Measurements from ENCODE around the gene MNAT1. TPM values are rescaled to one million over a fixed set of nuclear protein-coding genes. Genes with fewer than 3 reads are reported as not detected.

Gene MNAT1
- polyA plus RNA-seq, 3 donors, result 10.6 to 28.0 (median 27.5) TPM

DNA sequence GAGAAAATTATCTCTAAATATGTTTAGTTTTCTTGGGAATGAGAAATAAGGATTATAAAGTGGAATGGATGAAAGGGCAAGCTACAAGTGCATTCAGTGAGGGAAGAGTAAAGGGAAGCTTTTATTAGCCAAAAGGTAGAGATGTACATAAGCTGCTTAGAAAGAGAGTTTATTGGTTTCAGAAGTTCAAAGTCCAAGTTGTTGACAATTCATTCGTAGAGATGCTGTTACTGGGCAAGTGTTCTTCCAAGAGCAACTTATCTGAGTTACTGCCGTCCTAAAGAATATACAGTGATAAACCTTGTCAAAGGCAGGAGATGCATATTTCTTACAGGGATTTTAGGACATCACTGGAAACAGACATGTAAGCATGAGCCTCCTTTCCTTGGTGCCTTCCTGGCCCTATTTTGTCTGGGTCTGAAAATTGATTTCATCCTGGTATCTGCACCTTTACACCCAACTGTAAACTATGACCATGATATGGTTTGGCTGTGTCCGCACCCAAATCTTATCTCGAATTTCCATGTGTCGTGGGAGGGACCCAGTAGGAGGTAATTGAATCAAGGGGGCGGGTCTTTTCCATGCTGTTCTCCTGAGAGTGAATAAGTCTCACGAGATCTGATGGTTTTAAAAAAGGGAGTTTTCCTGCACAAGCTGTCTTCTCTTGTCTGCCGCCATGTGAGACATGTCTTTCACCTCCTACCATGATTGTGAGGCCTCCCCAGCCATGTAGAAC, 199.5 kb downstream of the MNAT1 start:
- 80 to 91% (median 88%) methylated on average over 8 of the region's 8 CpGs for whole genome bisulfite sequencing, 3 donors
- H3K27ac ChIP-seq (ENCODE audit: low read depth, low read length), result no peak overlapping the region

DNA sequence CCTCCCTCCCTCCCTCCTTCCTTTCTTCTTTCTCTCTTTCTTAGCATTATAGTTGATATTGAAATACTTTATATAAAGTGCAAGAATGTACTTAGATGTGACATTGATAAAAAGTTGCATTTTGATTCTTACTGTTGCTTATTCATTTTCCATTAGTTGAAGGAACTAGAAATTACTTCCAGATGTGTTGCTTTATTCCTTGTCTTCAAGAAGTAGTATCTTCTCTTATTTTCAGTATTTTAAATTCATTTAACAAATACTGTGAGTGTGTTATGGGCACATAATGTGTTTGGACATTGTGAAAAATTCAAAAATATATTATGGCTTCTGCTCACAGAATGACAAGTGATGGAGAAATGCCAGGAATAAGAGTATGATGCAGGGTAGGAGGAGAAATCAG, 200.8 kb downstream of the MNAT1 start:
- no peak overlapping the region for H3K27ac ChIP-seq (ENCODE audit: low read depth, low read length)

DNA sequence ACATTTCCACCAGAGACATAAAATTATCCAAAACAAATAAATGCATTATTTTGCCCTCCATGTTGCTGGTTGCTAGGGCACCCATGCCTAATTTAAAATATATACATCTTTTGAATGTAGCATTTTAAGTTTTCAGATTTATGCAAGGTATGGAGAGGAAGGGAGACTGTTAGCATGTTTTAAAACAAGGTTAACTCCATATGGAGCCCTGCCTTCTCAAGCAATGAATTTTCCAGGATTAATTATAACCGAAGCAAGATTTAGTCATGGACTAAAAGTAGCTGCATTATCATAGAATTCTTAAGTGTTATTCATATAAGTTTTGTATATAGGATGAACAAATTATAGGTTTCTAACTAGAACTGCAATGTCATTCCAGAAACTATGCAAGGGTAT, 209.1 kb downstream of the MNAT1 start:
- 98 to 100% (median 100%) methylated on average over 1 of the region's 1 CpG for WGBS, 3 donors
- H3K27ac ChIP-seq (ENCODE audit: low read depth, low read length), result no peak overlapping the region

DNA sequence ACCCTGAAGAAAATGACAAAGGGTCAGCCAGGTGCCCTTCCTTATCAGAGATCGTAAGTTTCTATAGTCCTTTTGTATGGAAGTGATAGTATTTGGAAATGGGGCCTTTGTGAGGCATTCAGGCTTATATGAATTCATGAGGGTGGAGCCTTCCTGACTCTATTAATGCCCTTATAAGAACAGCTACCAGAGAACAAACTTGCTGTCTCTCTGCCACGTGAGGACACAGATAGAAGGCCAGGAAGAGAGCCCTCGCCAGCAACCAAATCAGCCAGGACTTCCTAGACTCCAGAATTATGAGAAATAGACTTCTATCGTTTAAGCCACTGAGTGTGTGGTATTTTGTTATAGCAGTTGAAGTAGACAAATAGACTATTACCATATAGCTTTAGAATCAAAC, 209.6 kb downstream of the MNAT1 start:
- no peak overlapping the region for H3K27ac ChIP-seq (ENCODE audit: low read depth, low read length)
- WGBS, 3 donors, result 65 to 67% (median 66%) methylated on average over 4 of the region's 4 CpGs

DNA sequence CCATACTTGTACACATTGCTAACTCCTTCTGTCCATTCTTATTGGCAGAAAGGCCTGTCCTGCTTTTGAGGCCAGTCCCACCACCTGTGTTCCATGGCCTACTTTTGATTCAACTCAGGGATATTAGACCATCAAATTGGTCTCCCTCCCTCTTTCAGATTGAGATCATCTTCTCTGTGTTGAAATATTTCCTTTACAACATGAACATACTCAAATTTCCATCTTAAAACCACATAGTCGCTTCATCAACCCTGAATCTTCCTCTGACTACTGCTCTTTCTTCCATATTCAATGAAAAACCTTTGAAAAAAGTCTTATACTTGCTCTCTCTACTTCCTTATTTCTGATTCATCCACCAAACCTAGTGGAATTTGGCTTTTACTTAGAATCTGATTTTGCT, 211.4 kb downstream of the MNAT1 start:
- WGBS, 3 donors, result 56 to 90% (median 72%) methylated on average over 1 of the region's 1 CpG
- H3K27ac ChIP-seq (ENCODE audit: low read depth, low read length), result no peak overlapping the region

- no peak overlapping the region for H3K27ac ChIP-seq (ENCODE audit: low read depth, low read length)
- 88 to 96% (median 94%) methylated on average over 3 of the region's 3 CpGs for WGBS, 3 donors
Measured at GRCh38 chr14:60946773-60947172, 212.2 kb downstream of the MNAT1 start.

DNA sequence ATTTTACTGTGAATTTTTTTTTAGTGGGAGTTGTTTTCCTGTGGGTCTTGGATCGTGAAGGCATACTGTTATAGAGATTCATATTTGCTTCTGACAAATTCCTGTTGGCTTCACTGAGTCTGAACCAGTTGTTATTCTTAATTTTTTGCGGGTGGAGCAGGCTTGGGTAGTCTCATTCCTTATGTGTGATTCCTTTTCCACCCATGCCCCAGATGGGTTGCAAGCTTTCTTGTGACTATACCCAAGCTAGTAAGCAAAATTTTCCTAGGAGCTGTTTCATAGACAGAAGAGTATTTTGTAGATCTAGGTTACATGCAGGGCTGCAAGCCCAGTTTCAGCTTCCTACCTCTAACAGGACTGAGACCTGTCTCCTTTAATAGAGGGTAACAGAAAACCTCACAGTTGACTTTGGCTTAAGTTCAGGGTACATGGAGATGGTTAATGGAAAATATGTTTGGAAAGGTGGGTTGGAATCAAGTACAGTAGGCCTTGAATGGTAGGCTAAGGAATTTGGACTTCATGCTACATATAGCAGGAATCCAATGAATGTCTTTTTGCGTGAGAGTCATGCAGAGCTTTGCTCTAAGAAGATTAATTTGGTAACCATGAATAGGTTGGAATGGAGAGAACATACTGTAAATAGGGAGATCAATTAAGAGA, 217.3 kb downstream of the MNAT1 start:
- 51 to 62% (median 60%) methylated on average over 3 of the region's 3 CpGs for WGBS, 3 donors
- H3K27ac ChIP-seq (ENCODE audit: low read depth, low read length), result no peak overlapping the region

DNA sequence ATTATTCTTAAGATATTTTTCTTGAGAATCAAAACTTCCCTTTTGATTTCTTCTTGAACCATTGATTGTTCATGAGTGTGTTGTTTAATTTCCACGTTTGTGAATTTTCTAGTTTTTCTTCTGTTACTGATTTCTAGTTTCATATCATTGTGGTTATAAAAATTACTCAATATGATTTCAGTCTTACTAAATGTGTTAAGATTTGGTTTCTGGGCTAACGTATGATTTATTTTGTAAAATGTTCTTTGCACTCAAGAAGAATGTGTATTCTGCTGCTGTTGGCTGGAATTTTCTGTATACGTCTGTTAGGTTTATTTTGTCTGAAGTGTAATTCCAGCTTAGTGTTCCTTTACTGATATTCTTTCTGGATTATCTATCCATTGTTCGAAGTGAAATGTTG, 221.6 kb downstream of the MNAT1 start:
- WGBS, 3 donors, result 77 to 93% (median 84%) methylated on average over 4 of the region's 4 CpGs

DNA sequence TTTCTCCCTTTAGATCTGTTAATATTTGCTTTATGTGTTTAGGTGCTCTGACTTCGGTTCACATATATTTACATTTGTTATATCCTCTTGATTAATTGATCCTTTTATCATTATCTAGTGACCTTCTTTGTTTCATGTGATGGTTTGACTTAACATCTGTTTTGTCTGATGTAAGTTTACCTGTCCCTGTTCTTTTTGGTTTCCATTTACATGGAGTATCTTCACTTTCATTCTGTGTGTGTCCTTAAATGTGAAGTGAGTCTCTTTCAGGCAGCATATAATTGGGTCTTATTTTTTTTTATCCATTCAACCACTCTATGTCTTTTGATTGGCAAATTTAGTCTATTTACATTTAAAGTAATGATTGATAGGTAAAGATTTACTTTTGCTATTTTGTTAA, 222.1 kb downstream of the MNAT1 start:
- WGBS, 3 donors, result 64 to 93% (median 88%) methylated on average over 1 of the region's 1 CpG
- no peak overlapping the region for H3K27ac ChIP-seq (ENCODE audit: low read depth, low read length)

More for the DNA sequence above, 221.6 kb downstream of the MNAT1 start:
- H3K27ac ChIP-seq (ENCODE audit: low read depth, low read length), result no peak overlapping the region

DNA sequence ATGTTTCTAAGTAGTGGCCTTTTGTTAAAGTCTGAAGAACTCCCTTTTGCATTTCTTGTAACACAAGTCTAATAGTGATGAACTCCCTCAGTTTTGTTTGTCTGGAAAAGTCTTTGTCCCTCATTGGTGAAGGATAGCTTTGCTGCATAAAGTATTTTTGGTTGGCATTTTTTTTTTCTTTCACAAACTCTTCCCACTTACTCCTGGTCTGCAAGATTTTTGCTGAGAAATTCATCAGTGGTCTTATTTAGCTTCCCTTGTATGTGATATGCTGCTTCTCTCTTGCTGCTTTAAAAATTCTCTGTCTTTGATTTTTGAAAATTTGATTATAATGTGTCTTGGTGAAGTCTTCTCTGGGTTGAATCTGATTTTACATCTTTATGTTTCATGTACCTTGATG, 223.6 kb downstream of the MNAT1 start:
- H3K27ac ChIP-seq (ENCODE audit: low read depth, low read length), result no peak overlapping the region

GRCh38 chr14:60963761-60964160, 229.2 kb downstream of the MNAT1 start:
- H3K27ac ChIP-seq (ENCODE audit: low read depth, low read length), result no peak overlapping the region
- WGBS, 3 donors, result 65 to 77% (median 71%) methylated on average over 2 of the region's 2 CpGs

DNA sequence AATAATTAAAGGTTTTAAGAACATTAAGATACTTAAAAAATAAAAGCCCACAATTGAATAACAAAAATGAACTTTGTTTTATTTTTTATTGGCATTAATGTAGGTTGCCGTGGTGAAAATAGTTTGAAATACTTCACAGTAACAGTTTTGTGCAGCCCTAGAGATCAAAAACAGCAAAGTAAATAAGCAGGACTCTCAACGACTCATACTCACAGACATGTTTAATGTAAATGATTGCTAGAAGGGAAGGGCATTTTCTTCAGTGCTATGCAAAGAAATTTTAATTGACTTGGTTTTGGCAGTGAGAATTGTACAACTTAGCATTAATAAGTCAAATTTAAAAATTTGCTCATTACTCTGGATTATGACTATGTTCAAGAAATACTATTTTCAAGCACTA, 230.3 kb downstream of the MNAT1 start:
- H3K27ac ChIP-seq (ENCODE audit: low read depth, low read length), result no peak overlapping the region
- 56 to 77% (median 74%) methylated on average over 2 of the region's 2 CpGs for WGBS, 3 donors

- no peak overlapping the region for H3K27ac ChIP-seq (ENCODE audit: low read depth, low read length)
Measured at GRCh38 chr14:60965402-60965801, 230.8 kb downstream of the MNAT1 start.

DNA sequence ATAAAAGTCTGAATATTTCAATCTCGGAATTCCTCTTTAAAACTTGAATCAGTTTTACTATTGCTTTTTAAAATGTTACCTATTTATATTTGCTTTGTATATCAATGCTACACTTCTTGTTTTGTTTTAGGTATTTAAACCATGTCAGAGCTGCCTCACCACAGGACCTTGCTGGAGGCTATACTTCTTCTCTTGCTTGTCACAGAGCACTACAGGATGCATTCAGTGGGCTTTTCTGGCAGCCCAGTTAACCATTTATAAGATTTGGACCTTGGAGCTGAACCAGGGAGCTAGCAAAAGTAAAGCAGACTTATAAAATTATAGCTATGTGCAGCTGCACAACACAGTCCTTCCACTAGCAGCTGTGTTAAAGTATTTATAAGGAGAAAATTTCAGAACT, 233.5 kb downstream of the MNAT1 start:
- 84 to 93% (median 93%) methylated on average over 1 of the region's 1 CpG for WGBS, 3 donors
- H3K27ac ChIP-seq (ENCODE audit: low read depth, low read length), result no peak overlapping the region

- no peak overlapping the region for H3K27ac ChIP-seq (ENCODE audit: low read depth, low read length)
Measured at GRCh38 chr14:60968671-60969070, 234.1 kb downstream of the MNAT1 start.

DNA sequence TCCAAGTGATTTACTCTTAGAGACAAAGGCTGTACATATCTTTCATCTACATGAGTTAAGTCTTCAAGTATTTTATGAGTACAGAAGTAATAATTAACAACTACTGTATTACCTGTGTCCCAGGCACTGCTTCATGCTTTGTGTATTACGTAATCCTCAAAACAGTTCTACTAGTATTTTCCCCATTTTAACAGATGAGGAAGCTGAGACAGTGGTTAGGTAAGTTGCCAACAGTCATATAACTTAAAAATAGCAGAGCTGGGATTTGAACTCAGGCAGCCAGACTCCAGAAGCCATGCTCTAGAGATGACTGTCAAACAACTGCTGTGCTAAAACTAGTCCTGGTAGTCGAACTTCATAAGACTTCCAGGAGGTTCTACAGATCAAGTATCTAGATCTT, 235.6 kb downstream of the MNAT1 start:
- WGBS, 3 donors, result 92 to 95% (median 95%) methylated on average over 2 of the region's 2 CpGs
- H3K27ac ChIP-seq (ENCODE audit: low read depth, low read length), result no peak overlapping the region

DNA sequence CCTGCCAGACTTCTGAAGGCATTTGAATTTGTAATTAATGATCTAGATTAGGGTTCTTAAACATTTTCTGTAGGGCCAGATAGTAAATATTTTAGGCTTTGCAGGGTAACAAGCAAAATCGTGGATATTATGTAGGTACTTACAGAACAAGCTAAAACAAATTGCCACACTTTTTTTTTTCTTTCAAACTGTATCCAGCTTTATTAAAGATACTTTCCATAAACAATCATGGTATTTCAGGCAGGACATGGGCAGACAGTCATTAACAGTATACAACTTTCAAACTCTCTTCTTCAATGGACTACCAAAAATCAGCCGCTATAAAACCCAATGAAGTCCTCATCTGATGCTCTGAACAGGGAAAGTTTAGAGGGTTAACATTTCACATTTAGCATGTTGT, 236.7 kb downstream of the MNAT1 start:
- 25 to 36% (median 35%) methylated on average over 2 of the region's 2 CpGs for WGBS, 3 donors
- H3K27ac ChIP-seq (ENCODE audit: low read depth, low read length), result no peak overlapping the region

GRCh38 chr14:60972295-60972694, 237.7 kb downstream of the MNAT1 start:
- no peak overlapping the region for H3K27ac ChIP-seq (ENCODE audit: low read depth, low read length)
- WGBS, 3 donors, result 97 to 99% (median 97%) methylated on average over 15 of the region's 15 CpGs

DNA sequence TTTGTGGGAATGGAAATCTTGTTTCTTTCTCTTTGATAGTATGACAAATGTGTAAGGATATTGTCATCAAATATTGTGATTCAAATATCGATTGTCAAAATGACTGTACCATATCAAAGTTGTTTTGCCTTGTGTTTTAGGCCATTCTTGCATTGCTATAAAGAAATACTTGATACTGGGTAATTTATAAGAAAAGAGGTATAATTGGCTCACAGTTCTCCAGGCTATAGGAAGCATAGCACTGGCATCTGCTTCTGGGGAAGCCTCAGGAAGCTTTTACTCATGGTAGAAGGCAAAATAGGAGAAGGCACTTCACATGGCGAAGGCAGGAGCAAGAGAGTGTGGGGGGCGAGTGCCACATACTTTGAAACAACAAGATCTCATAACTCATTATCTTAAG, 238.5 kb downstream of the MNAT1 start:
- no peak overlapping the region for H3K27ac ChIP-seq (ENCODE audit: low read depth, low read length)
- 96 to 100% (median 99%) methylated on average over 3 of the region's 3 CpGs for WGBS, 3 donors

DNA sequence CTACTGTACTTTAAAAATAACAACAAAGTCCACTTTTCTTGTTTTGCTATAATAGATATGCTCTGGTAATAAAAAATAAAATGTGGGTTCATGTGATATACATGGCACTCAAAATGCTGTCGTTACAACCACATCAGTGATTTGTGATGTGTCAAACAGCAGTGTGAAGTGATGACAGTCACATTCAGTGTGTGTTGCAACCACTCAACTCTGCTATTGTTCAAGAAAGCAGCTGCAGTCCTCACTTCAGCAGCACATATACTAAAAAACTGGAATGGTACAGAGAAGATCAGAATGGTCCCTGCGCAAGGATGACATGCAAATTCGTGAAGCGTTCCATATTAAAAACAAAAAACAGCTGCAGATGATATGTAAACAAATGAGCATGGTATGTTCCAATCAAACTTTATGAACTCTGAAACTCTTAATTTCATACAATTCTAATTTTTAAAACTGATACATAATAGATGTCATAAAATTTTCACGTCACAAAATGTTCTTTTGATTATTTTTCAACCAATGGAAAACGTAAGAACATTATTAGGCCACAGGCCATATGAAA, 239.6 kb downstream of the MNAT1 start:
- H3K27ac ChIP-seq (ENCODE audit: low read depth, low read length), result no peak overlapping the region
- 88 to 93% (median 90%) methylated on average over 6 of the region's 6 CpGs for WGBS, 3 donors

Measured in adipose tissue (tissue), 3 donors.